ENCODE data around the gene BCL2L1.

The BCL2L1 gene

DNA sequence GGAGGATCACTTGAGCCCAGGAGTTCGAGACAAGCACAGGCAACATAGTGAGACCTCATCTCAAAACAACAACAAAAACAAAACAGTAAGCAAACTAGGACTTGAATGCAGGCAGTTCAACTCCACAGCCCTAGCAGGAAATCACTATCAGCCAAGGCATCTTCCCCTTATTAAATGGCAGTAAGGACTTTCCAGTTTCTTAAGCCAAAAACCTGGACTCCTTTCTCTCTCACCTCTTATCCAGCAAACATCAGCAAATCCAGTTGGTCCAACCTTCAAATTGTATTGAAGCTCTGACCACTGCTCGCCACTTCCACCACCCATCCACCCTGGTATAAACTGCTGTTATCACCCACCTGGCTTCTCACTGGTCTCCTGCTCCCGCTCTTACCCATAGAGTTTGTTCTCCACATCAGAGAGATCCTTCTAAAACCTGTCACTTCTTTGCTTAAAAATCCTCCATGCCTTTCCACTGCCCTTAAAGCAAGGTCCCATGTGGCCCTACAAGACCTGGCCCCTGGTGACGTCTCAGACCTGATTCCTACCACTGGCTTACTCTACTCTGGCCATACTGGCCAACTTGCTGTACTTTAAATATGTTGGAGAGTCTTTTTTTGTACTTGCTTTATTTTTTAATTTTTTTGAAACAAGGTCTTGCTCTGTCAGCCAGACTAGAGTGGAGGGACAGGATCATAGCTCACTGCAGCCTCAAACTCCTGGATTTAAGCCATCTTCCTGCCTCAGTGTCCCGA lies 27.6 kb downstream of the BCL2L1 start:
- H3K4me3 ChIP-seq (ENCODE audit: low read depth, low read length), result no peak overlapping the region

GRCh38 chr20:31693987-31694661 lies 28.5 kb downstream of the BCL2L1 start:
- no peak overlapping the region for H3K4me3 ChIP-seq (ENCODE audit: low read depth, low read length)
- no peak for DNase-seq (ENCODE audit: low read depth)
- no peak for TF ChIP-seq CTCF (conservative IDR thresholded peaks at IDR 0.05; ENCODE audit: low read depth, low read length)

More for the DNA sequence above, 27.6 kb downstream of the BCL2L1 start:
- no peak for DNase-seq (ENCODE audit: low read depth)
- no peak for TF ChIP-seq CTCF (conservative IDR thresholded peaks at IDR 0.05; ENCODE audit: low read depth, low read length)

- H3K4me3 ChIP-seq (ENCODE audit: low read depth, low read length), result no peak overlapping the region
- DNase-seq (ENCODE audit: low read depth), result no peak
- TF ChIP-seq CTCF (conservative IDR thresholded peaks at IDR 0.05; ENCODE audit: low read depth, low read length), result no peak
These were observed 29.3 kb downstream of the BCL2L1 start for GRCh38 chr20:31693402-31693801.

DNA sequence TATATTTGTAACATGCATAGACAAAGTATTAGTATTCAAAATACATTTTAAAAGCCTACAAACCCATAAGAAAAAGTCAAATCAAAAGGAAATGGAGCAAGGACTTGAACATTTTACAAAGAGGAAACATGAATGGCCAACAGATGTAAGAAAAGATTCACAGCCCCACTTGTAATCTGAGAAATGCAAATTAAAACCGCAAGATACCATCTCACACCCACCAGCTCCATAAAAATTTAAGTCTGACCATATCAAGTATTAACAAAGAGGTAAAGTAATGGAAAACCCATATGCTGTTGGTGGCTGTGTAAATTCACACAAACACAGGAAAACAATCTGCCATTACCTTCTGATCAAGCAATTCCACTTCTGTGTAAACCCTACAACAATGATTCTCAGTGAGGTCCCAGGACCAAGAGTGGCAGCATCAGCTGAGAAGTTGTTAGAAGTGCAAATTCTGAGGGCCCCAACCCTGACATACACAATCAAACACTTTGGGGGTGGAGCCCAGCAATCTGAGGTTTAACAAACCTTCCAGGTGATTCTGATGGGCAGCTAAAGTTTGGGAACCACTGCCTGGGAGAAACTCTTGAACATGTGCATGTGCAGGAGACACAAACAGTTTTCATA lies 30.9 kb downstream of the BCL2L1 start:
- no peak overlapping the region for H3K4me3 ChIP-seq (ENCODE audit: low read depth, low read length)
- no peak for DNase-seq (ENCODE audit: low read depth)
- TF ChIP-seq CTCF (conservative IDR thresholded peaks at IDR 0.05; ENCODE audit: low read depth, low read length), result no peak

- no peak for TF ChIP-seq CTCF (conservative IDR thresholded peaks at IDR 0.05; ENCODE audit: low read depth, low read length)
- H3K4me3 ChIP-seq (ENCODE audit: low read depth, low read length), result no peak overlapping the region
- DNase-seq (ENCODE audit: low read depth), result no peak
These were observed 32.5 kb downstream of the BCL2L1 start for GRCh38 chr20:31690124-31690666.

DNA sequence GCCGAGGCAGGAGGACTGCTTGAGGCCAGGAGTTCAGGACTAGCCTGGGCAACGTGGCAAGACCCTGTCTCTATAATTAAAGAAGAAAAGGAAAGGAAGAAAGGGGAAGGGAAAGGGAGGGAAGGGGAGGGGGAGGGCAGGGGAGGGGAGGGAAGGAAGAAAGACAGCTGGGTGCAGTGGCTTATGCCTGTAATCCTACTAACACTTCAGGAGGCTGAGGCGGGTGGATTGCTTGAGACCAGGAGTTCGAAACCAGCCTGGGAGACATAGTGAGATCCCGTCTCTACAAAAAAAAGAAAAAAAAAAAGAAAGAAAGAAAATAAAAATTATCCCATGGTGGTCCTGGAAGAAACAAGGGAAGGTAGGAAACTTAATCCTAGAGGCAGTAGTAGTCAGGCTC lies 33.5 kb downstream of the BCL2L1 start:
- no peak overlapping the region for H3K4me3 ChIP-seq (ENCODE audit: low read depth, low read length)
- no peak for DNase-seq (ENCODE audit: low read depth)
- TF ChIP-seq CTCF (conservative IDR thresholded peaks at IDR 0.05; ENCODE audit: low read depth, low read length), result no peak
